HL-60 (cell line): ENCODE results near the gene UQCC3.

Experiments
- DNase-seq, 2 experiments: peaks; one replicate each; pipeline ENCODE4 v3.0.0-alpha.2; 2010 to 2020; ENCODE audit warnings: low read depth in 1 of 2, low spot score in 1 of 2
- H3K27ac ChIP-seq: fragments of 250-450 bp; sonication (Bioruptor Pico); replicated peaks from 2 replicates; pipeline ENCODE4 v1.5.1; 2020; ENCODE audit warnings: mild to moderate bottlenecking, moderate library complexity
- H3K27me3 ChIP-seq: fragments of 250-450 bp; sonication (Bioruptor Pico); 2 replicates; pipeline ENCODE4 v1.5.1; 2021; ENCODE audit warnings: mild to moderate bottlenecking, moderate library complexity; ENCODE audit not compliant: insufficient read depth, poor library complexity, severe bottlenecking
- H3K4me3 ChIP-seq: replicated peaks from 2 replicates; pipeline ENCODE4 v1.5.1; 2011; ENCODE audit warnings: mild to moderate bottlenecking, control low read depth, low read length; ENCODE audit not compliant: insufficient read depth
- CTCF ChIP-seq: IDR thresholded peaks from one replicate; pipeline ENCODE4 v1.5.1; 2011; ENCODE audit warnings: low read length, control low read depth, inconsistent platforms; ENCODE audit not compliant: insufficient read depth
- GABPA ChIP-seq: IDR thresholded peaks from 2 replicates; pipeline ENCODE4 v1.6.1; 2012; ENCODE audit warnings: low read depth
- POLR2AphosphoS5 ChIP-seq: IDR thresholded peaks from 2 replicates; pipeline ENCODE4 v1.6.1; 2012; ENCODE audit warnings: low read depth
- REST ChIP-seq: IDR thresholded peaks from 2 replicates; pipeline ENCODE4 v1.6.1; 2012; ENCODE audit warnings: low read depth; ENCODE audit not compliant: insufficient replicate concordance
- SPI1 ChIP-seq: IDR thresholded peaks from 2 replicates; pipeline ENCODE4 v1.6.1; 2012; ENCODE audit warnings: low read depth, mild to moderate bottlenecking, borderline replicate concordance

UQCC3 gene

GRCh38 chr11:62632492-62632891, 39.0 kb upstream of the UQCC3 start:
- no peak for DNase-seq
- H3K27me3 ChIP-seq: no peaks in the 10 kb centered on the region
- TF ChIP-seq GABPA: no peak
- TF ChIP-seq CTCF: no peak
- no peak for TF ChIP-seq SPI1
- TF ChIP-seq REST: no peak
- no peak for TF ChIP-seq POLR2AphosphoS5
- no peak overlapping the region for H3K4me3 ChIP-seq
- H3K27ac ChIP-seq: no peak overlapping the region

- H3K4me3 ChIP-seq: no peak overlapping the region
- no peak overlapping the region for H3K27ac ChIP-seq
- no peak for DNase-seq
- TF ChIP-seq CTCF: no peak
- no peak for TF ChIP-seq REST
- TF ChIP-seq POLR2AphosphoS5: no peak
- TF ChIP-seq GABPA: no peak
- TF ChIP-seq SPI1: no peak
- no peaks in the 10 kb centered on the region for H3K27me3 ChIP-seq
These were observed 27.3 kb upstream of the UQCC3 start for GRCh38 chr11:62644220-62644619.

- no peak for TF ChIP-seq REST
- TF ChIP-seq POLR2AphosphoS5: no peak
- no peak for TF ChIP-seq SPI1
- no peak for TF ChIP-seq GABPA
- TF ChIP-seq CTCF: no peak
- peak overlapping the region; percentile 51 for H3K4me3 ChIP-seq
- H3K27ac ChIP-seq: peak overlapping the region; percentile 95
- no peak for DNase-seq
- no peaks in the 10 kb centered on the region for H3K27me3 ChIP-seq
These were observed 25.9 kb upstream of the UQCC3 start for GRCh38 chr11:62645671-62645945.
